AG04450 (cell line): ENCODE measurements around the gene PLEKHH2. TPM values are rescaled to one million over a fixed set of nuclear protein-coding genes. Genes with fewer than 3 reads are reported as not detected.
A peak's percentile ranks its signal among the peaks of the same experiment; 100 is the strongest.

Source experiments
- CTCF ChIA-PET: fragments of 300-600, 350-600 bp; formaldehyde crosslinking; extraction: SDS; loops from one replicate; lab custom pipeline; 2022; ENCODE audit warnings: antibody characterized with exemption, inconsistent platforms; lab: Charles Lee
- POLR2A ChIA-PET: fragments of 350-600 bp; formaldehyde crosslinking; extraction: SDS; loops from one replicate; lab custom pipeline; 2021; ENCODE audit warnings: antibody characterized with exemption, inconsistent platforms; lab: Yijun Ruan, JAX
- DNase-seq: peaks from one replicate; pipeline ENCODE4 v3.0.0-alpha.2; 2011; ENCODE audit warnings: low read depth, low spot score
- H3K27ac ChIP-seq: one replicate; pipeline ENCODE4 v1.5.1; 2012; ENCODE audit warnings: low read depth, low read length, control low read depth
- H3K27me3 ChIP-seq: one replicate; pipeline ENCODE4 v1.6.0; 2012; ENCODE audit warnings: low read length; ENCODE audit not compliant: control insufficient read depth, insufficient read depth
- H3K4me3 ChIP-seq: 2 replicates; pipeline ENCODE4 v1.5.1; 2011; ENCODE audit warnings: mild to moderate bottlenecking, low read depth, low read length, control low read depth
- H3K9me3 ChIP-seq: 2 replicates; pipeline ENCODE4 v1.5.1; 2012; ENCODE audit warnings: low read length; ENCODE audit not compliant: control insufficient read depth, insufficient read depth
- polyA plus RNA-seq: library from polyadenylated mRNA; depleted of rRNA; stranded (reverse); fragments of >200 nt; gene quantifications from 2 replicates; pipeline ENCODE4 v1.2.3, GENCODE V29; 2011
- TF ChIP-seq, protein P1 (sequence below): IDR thresholded peaks from 2 replicates; pipeline ENCODE4 v1.5.1; 2011; ENCODE audit warnings: low read depth, low read length, control low read depth, inconsistent platforms

The PLEKHH2 gene
- polyA plus RNA-seq, 1 experiment = 6.0 TPM

DNA sequence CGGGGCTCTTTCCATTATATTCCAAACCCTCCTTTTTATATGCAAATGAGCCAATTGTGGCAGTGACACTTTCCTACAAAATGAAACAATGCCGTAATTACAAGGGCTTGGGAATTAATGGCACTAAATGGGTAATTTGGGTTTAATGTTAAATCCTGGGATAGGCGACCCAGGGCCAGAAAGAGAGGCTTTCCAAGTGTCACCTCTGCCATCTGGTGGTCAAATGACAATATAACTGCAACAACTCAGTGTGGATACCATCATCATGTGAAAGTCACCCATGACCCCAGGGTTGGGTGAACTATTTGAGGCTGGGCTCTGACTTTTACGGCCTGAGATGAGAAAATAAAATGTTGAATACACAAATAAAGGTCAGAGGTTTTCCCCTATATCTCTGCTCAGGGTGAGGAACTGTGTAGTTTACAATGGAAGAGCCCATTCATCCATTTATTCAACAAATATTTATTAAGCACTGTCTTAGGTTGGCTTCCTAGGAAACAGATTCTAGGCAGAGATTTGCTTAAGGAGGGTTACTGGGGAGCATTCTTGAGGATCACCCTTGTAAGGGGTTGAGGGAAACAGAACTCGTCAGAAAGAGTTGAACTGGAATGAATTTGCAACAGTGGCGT lies 27.7 kb upstream of the PLEKHH2 start:
- TF ChIP-seq, protein P1, sequence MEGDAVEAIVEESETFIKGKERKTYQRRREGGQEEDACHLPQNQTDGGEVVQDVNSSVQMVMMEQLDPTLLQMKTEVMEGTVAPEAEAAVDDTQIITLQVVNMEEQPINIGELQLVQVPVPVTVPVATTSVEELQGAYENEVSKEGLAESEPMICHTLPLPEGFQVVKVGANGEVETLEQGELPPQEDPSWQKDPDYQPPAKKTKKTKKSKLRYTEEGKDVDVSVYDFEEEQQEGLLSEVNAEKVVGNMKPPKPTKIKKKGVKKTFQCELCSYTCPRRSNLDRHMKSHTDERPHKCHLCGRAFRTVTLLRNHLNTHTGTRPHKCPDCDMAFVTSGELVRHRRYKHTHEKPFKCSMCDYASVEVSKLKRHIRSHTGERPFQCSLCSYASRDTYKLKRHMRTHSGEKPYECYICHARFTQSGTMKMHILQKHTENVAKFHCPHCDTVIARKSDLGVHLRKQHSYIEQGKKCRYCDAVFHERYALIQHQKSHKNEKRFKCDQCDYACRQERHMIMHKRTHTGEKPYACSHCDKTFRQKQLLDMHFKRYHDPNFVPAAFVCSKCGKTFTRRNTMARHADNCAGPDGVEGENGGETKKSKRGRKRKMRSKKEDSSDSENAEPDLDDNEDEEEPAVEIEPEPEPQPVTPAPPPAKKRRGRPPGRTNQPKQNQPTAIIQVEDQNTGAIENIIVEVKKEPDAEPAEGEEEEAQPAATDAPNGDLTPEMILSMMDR = peak; percentile 68
- POLR2A ChIA-PET = no interaction called here
- Histone ChIP-seq H3K4me3 (no peak overlapping the region), H3K27me3 (no peaks in the 10 kb centered on the region), H3K27ac (no peak overlapping the region), H3K9me3 (no peaks in the 10 kb centered on the region)
- DNase-seq = no peak
- CTCF ChIA-PET = interaction anchor here (1.1 kb wide), 2 partner anchors 23 to 781 kb away, joined by 5 to 9 read pairs; no protein-coding TSS in a partner anchor

- Histone ChIP-seq H3K27me3 (no peaks in the 10 kb centered on the region), H3K4me3 (no peak overlapping the region), H3K27ac (no peak overlapping the region), H3K9me3 (no peaks in the 10 kb centered on the region)
- ChIA-PET CTCF (interaction anchor here (0.6 to 1.5 kb wide), 4 partner anchors 22 to 814 kb away, joined by 3 to 5 read pairs (median 4); no protein-coding TSS in a partner anchor), POLR2A (no interaction called here)
- TF ChIP-seq, protein P1 = no peak
- DNase-seq = no peak
Measured at GRCh38 chr2:43610361-43610760, 26.7 kb upstream of the PLEKHH2 start.

DNA sequence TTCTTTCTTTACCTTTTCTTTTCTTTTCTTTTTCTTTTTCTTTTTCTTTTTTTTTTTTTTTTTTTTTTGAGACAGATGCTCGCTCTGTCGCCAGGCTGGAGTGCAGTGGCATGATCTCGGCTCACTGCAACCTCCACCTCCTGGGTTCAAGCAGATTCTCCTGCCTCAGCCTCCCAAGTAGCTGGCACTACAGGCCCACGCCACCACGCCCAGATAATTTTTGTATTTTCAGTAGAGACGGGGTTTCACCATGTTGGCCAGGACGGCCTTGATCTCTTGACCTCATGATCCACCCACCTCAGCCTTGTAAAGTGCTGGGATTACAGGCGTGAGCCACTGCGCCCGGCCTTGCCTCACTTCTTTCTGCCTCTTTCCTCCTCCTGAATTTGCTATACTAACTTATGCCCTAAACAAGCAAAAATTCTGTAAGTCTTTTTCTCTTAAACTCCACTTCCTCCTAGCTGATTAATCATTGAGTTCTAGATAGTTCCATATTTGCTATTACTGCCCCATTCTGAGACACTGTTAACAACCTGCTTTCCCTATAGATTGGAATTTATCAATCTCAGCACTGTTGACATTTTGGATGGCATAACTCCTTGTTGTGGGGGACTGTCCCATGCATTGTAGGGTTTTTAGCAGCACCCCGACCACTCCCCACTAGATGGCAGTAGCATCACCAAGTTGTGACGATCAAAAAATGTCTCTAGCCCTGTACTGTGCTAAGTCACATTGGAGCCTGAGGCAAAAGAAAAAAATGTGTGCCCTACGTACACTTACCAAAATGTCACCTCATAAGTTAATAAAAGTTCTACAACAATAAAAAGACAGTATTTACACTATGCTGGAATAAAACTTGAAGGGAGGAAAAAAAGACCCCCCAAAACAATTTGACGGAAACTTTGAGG lies 24.8 kb upstream of the PLEKHH2 start:
- no peak overlapping the region for H3K27ac ChIP-seq
- CTCF ChIA-PET = interaction anchor here (0.6 to 1.3 kb wide), 6 partner anchors 8 to 67 kb away, joined by 3 to 4 read pairs (median 3); no protein-coding TSS in a partner anchor
- no peak for DNase-seq
- no peaks in the 10 kb centered on the region for H3K9me3 ChIP-seq
- H3K27me3 ChIP-seq = peaks cover under 1% of the 10 kb centered on the region
- POLR2A ChIA-PET = no interaction called here
- H3K4me3 ChIP-seq = no peak overlapping the region
- TF ChIP-seq, protein P1 = peak; percentile 92

GRCh38 chr2:43612944-43613343 lies 24.1 kb upstream of the PLEKHH2 start:
- H3K27me3 ChIP-seq = peaks cover 4% of the 10 kb centered on the region

More at GRCh38 chr2:43612944-43613343, 24.1 kb upstream of the PLEKHH2 start:
- POLR2A ChIA-PET = no interaction called here
- CTCF ChIA-PET = interaction anchor here (0.7 to 1.3 kb wide), 4 partner anchors 8 to 185 kb away, joined by 3 to 4 read pairs (median 3); no protein-coding TSS in a partner anchor
- Histone ChIP-seq H3K4me3 (no peak overlapping the region), H3K27ac (no peak overlapping the region), H3K9me3 (no peaks in the 10 kb centered on the region)
- no peak for DNase-seq
- TF ChIP-seq, protein P1 = no peak
